HCT116 (cell line): Measurements from ENCODE around the gene ADIPOQ. TPM values are rescaled to one million over a fixed set of nuclear protein-coding genes. Genes with fewer than 3 reads are reported as not detected.

ENCODE experiments used
- ATAC-seq: fragments of 200-7000 bp; cut with Tn5 transposase; 2 replicates; pipeline ENCODE4 v1.9.1; 2020; ENCODE audit warnings: mild to moderate bottlenecking, moderate library complexity
- BruUV-seq: library from RNA; stranded (reverse); fragments of 400-500 nt; replicated peaks from 2 replicates; lab custom pipeline; 2021; lab: Mats Ljungman, UMichigan
- CTCF ChIA-PET: fragments of 300-600 bp; sonication (Branson Sonifier 250); formaldehyde crosslinking; loops from one replicate; lab custom pipeline; 2021; ENCODE audit warnings: antibody characterized with exemption; lab: Charles Lee
- POLR2A ChIA-PET: fragments of 300-600, 350-600 bp; sonication (Branson Sonifier 250); formaldehyde crosslinking; loops from one replicate; lab custom pipeline; 2021; ENCODE audit warnings: antibody characterized with exemption; lab: Charles Lee
- RAD21 ChIA-PET, 2 experiments: fragments of 300-600 bp; sonication (Branson Sonifier 250); formaldehyde crosslinking; loops; one replicate each; lab custom pipeline; 2023; ENCODE audit warnings: low total read pairs in 2 of 2; ENCODE audit not compliant: uncharacterized antibody in 2 of 2, unreplicated experiment in 2 of 2, low non-redundant PET in 1 of 2; lab: Charles Lee
- DNase-seq: peaks from one replicate; pipeline ENCODE4 v3.0.0-alpha.2; 2010; ENCODE audit warnings: low read depth, low spot score
- H2AFZ ChIP-seq: fragments of 200-600 bp; shearing (Covaris generic), sonication (generic); 2 replicates; pipeline ENCODE4 v1.6.1; 2017; ENCODE audit warnings: low read depth, mixed run types, mixed read lengths, antibody characterized with exemption, low read length; ENCODE audit not compliant: poor library complexity, severe bottlenecking
- H3K27ac ChIP-seq: 2 replicates; pipeline ENCODE4 v1.5.1; 2012; ENCODE audit warnings: low read depth, low read length
- H3K27me3 ChIP-seq: fragments of 200-600 bp; sonication (generic); 2 replicates; pipeline ENCODE4 v1.6.1; 2016; ENCODE audit warnings: mixed run types, low read length, mixed read lengths; ENCODE audit not compliant: insufficient read depth
- H3K36me3 ChIP-seq, 2 experiments: fragments of 200-500 bp in 1 of 2; fragments of 200-600 bp in 1 of 2; sonication (Bioruptor generic) in 1 of 2; sonication (generic) in 1 of 2; 2 replicates each; pipeline versions ENCODE4 v1.5.1 to v1.6.1; 2014 to 2016; ENCODE audit warnings: low read length in 2 of 2, inconsistent platforms in 1 of 2, mixed read lengths in 1 of 2, mixed run types in 1 of 2; ENCODE audit not compliant: insufficient read depth in 2 of 2, control insufficient read depth in 1 of 2
- H3K4me1 ChIP-seq, 2 experiments: fragments of 200-600 bp in 1 of 2; sonication (generic) in 1 of 2; 2 replicates each; pipeline versions ENCODE4 v1.5.1 to v1.6.1; 2012 to 2017; ENCODE audit warnings: low read length in 2 of 2, inconsistent platforms in 1 of 2, mild to moderate bottlenecking in 1 of 2, mixed read lengths in 1 of 2, mixed run types in 1 of 2, moderate library complexity in 1 of 2; ENCODE audit not compliant: insufficient read depth in 2 of 2, control insufficient read depth in 1 of 2
- H3K4me2 ChIP-seq: fragments of 200-600 bp; sonication (generic); 2 replicates; pipeline ENCODE4 v1.6.1; 2017; ENCODE audit warnings: mixed run types, low read length, mixed read lengths
- H3K4me3 ChIP-seq, 2 experiments: fragments of 200-600 bp in 1 of 2; sonication (generic) in 1 of 2; replicated peaks in 1 of 2; 2 replicates each; pipeline ENCODE4 v1.5.1; 2011 to 2016; ENCODE audit warnings: low read length in 2 of 2, control low read depth in 1 of 2, low read depth in 1 of 2, mild to moderate bottlenecking in 1 of 2, mixed read lengths in 1 of 2, mixed run types in 1 of 2
- H3K79me2 ChIP-seq: fragments of 200-600 bp; sonication (generic); 2 replicates; pipeline ENCODE4 v1.6.1; 2017; ENCODE audit warnings: mild to moderate bottlenecking, mixed run types, low read length, moderate library complexity, mixed read lengths; ENCODE audit not compliant: insufficient read depth
- H3K9ac ChIP-seq: fragments of 200-600 bp; sonication (generic); 2 replicates; pipeline ENCODE4 v1.6.1; 2016; ENCODE audit warnings: low read length, mixed read lengths
- H3K9me2 ChIP-seq: fragments of 200-600 bp; sonication (generic), shearing (Covaris generic); 2 replicates; pipeline ENCODE4 v1.6.1; 2017; ENCODE audit warnings: mixed run types, mild to moderate bottlenecking, moderate library complexity; ENCODE audit not compliant: insufficient read depth
- H3K9me3 ChIP-seq, 2 experiments: fragments of 200-500 bp in 1 of 2; fragments of 200-600 bp in 1 of 2; sonication (Bioruptor generic) in 1 of 2; sonication (generic) in 1 of 2; 2 replicates each; pipeline ENCODE4 v1.6.1; 2014 to 2017; ENCODE audit warnings: low read length in 2 of 2, mixed read lengths in 2 of 2, inconsistent platforms in 1 of 2, low read depth in 1 of 2, mild to moderate bottlenecking in 1 of 2, mixed run types in 1 of 2, moderate library complexity in 1 of 2; ENCODE audit not compliant: control insufficient read depth in 1 of 2, insufficient read depth in 1 of 2
- H4K20me1 ChIP-seq: fragments of 200-600 bp; sonication (generic), shearing (Covaris generic); 2 replicates; pipeline ENCODE4 v1.6.1; 2017; ENCODE audit warnings: mixed run types, mild to moderate bottlenecking, moderate library complexity; ENCODE audit not compliant: insufficient read depth
- ATF3 ChIP-seq: IDR thresholded peaks from 2 replicates; pipeline ENCODE4 v1.6.1; 2012
- CBX3 ChIP-seq: IDR thresholded peaks from 2 replicates; pipeline ENCODE4 v1.6.1; 2012; ENCODE audit warnings: low read depth
- CEBPB ChIP-seq: IDR thresholded peaks from 2 replicates; pipeline ENCODE4 v1.6.1; 2012; ENCODE audit warnings: low read depth
- EGR1 ChIP-seq: IDR thresholded peaks from 2 replicates; pipeline ENCODE4 v1.6.1; 2012; ENCODE audit warnings: low read depth
- ELF1 ChIP-seq: IDR thresholded peaks from 2 replicates; pipeline ENCODE4 v1.6.1; 2012; ENCODE audit warnings: low read depth, borderline replicate concordance
- EZH2 ChIP-seq: fragments of 200-600 bp; sonication (generic); IDR thresholded peaks from 2 replicates; pipeline ENCODE4 v1.6.1; 2017; ENCODE audit warnings: antibody characterized with exemption, mixed run types
- EZH2phosphoT487 ChIP-seq: fragments of 200-600 bp; IDR thresholded peaks from 2 replicates; pipeline ENCODE4 v1.6.1; 2018; ENCODE audit warnings: antibody characterized with exemption, borderline replicate concordance
- JUND ChIP-seq: IDR thresholded peaks from 2 replicates; pipeline ENCODE4 v1.6.1; 2012
- POLR2A ChIP-seq: IDR thresholded peaks from 2 replicates; pipeline ENCODE4 v1.7.0; 2011; ENCODE audit warnings: borderline replicate concordance; ENCODE audit not compliant: insufficient read depth, insufficient read length; ENCODE audit errors: extremely low read depth
- POLR2AphosphoS5 ChIP-seq: IDR thresholded peaks from 2 replicates; pipeline ENCODE4 v1.6.1; 2011; ENCODE audit warnings: mild to moderate bottlenecking, low read depth, low read length, moderate library complexity
- RAD21 ChIP-seq: IDR thresholded peaks from 2 replicates; pipeline ENCODE4 v1.6.1; 2012; ENCODE audit warnings: low read depth, mild to moderate bottlenecking
- SIN3A ChIP-seq: IDR thresholded peaks from 2 replicates; pipeline ENCODE4 v1.6.1; 2012; ENCODE audit warnings: low read depth
- SP1 ChIP-seq: IDR thresholded peaks from 2 replicates; pipeline ENCODE4 v1.6.1; 2012; ENCODE audit warnings: low read depth
- SRF ChIP-seq: IDR thresholded peaks from 2 replicates; pipeline ENCODE4 v1.6.1; 2012; ENCODE audit warnings: low read depth
- YY1 ChIP-seq: IDR thresholded peaks from 2 replicates; pipeline ENCODE4 v1.6.1; 2011; ENCODE audit warnings: low read length, low read depth, moderate library complexity, mild to moderate bottlenecking; ENCODE audit not compliant: insufficient replicate concordance; ENCODE audit errors: extremely low read depth
- ZFX ChIP-seq: fragments of 450-650 bp; IDR thresholded peaks from 2 replicates; pipeline ENCODE4 v1.6.1; 2017
- ZNF274 ChIP-seq: fragments of 200-500 bp; sonication (Bioruptor generic); IDR thresholded peaks from 2 replicates; pipeline ENCODE4 v1.6.1; 2014; ENCODE audit warnings: mild to moderate bottlenecking, low read depth, low read length, inconsistent platforms
- intact Hi-C: fragments of 100-400 bp; cut with micrococcal nuclease; formaldehyde crosslinking; loops from 2 replicates; pipeline ENCODE4 v1.10.0; 2022
- total RNA-seq: library from RNA; stranded (reverse); gene quantifications from one replicate; pipeline ENCODE4 v1.2.1, GENCODE V29; 2021; ENCODE audit not compliant: unreplicated experiment
- TF ChIP-seq, protein P1 (sequence below): IDR thresholded peaks from 2 replicates; pipeline ENCODE4 v1.6.1; 2011; ENCODE audit warnings: mild to moderate bottlenecking, low read length, moderate library complexity; ENCODE audit not compliant: insufficient replicate concordance; ENCODE audit errors: extremely low read depth
- TF ChIP-seq, protein P2 (sequence below), 3 experiments: fragments of 200-600 bp in 1 of 3; sonication (generic) in 1 of 3; IDR thresholded peaks in 2 of 3; conservative IDR thresholded peaks in 1 of 3; 2 replicates each; pipeline ENCODE4 v1.5.1; 2012 to 2017; ENCODE audit warnings: low read depth in 2 of 3, low read length in 2 of 3, antibody characterized with exemption in 1 of 3, borderline replicate concordance in 1 of 3, control low read depth in 1 of 3, mild to moderate bottlenecking in 1 of 3, mixed read lengths in 1 of 3, mixed run types in 1 of 3, moderate library complexity in 1 of 3; ENCODE audit not compliant: insufficient read depth in 1 of 3
- TF ChIP-seq, protein P3 (sequence below): IDR thresholded peaks from 2 replicates; pipeline ENCODE4 v1.6.1; 2012; ENCODE audit warnings: low read depth

The ADIPOQ gene
- total RNA-seq, 1 experiment from 2014 or later, result not detected

DNA sequence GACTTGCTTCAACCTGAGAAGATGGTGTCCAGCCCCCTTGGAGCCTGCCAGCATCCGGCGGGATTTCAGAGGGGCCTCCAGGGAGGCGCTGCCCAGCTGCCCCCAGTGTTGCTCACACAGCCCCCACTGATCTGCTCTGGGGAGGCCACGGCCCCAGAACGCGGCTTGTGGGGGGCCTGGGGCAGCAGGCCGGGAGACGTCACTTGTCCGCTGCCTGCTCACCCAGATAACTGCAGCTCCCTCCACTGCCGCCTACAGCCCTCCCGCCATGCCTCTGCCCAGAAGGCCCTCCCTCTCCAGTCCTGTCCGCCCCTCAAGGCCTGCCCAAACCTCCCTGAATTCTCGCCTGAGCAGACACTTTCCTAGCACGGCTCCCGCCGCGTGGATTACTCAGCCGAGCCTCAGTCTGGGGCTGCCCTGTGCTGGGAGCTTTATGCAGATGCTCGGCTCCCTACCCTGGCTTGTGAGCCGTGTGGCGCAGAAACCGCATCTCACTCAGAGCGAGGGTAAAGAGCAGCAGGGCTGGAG is 17.2 kb upstream of the ADIPOQ start:
- Histone ChIP-seq H3K27ac (no peak overlapping the region), H3K27me3 (peaks cover 9% of the 10 kb centered on the region), H3K9me2 (no peaks in the 10 kb centered on the region), H3K9me3 (no peaks in the 10 kb centered on the region), H3K36me3 (no peaks in the 10 kb centered on the region), H3K4me1 (peaks cover 4 to 14% of the 10 kb centered on the region in 2 experiments; a peak in 2 of 4 replicates), H2AFZ (no peak overlapping the region), H4K20me1 (no peaks in the 10 kb centered on the region), H3K9ac (no peak overlapping the region), H3K79me2 (no peaks in the 10 kb centered on the region; the same call in 1 of the 2 replicates), H3K4me3 (no peak overlapping the region), H3K4me2 (no peak overlapping the region)
- CTCF ChIA-PET, result no interaction called here
- no TSS peak for BruUV-seq
- POLR2A ChIA-PET, result no interaction called here
- intact Hi-C loops, result loop anchor here (10.0 kb wide), 3 partner anchors 241 to 841 kb away; no protein-coding TSS in a partner anchor
- TF ChIP-seq, protein P1, sequence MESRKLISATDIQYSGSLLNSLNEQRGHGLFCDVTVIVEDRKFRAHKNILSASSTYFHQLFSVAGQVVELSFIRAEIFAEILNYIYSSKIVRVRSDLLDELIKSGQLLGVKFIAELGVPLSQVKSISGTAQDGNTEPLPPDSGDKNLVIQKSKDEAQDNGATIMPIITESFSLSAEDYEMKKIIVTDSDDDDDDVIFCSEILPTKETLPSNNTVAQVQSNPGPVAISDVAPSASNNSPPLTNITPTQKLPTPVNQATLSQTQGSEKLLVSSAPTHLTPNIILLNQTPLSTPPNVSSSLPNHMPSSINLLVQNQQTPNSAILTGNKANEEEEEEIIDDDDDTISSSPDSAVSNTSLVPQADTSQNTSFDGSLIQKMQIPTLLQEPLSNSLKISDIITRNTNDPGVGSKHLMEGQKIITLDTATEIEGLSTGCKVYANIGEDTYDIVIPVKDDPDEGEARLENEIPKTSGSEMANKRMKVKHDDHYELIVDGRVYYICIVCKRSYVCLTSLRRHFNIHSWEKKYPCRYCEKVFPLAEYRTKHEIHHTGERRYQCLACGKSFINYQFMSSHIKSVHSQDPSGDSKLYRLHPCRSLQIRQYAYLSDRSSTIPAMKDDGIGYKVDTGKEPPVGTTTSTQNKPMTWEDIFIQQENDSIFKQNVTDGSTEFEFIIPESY, result no peak
- TF ChIP-seq EZH2, result no peak
- no peak for TF ChIP-seq ZFX
- no peak for TF ChIP-seq CEBPB
- no peak for TF ChIP-seq JUND
- TF ChIP-seq ELF1, result no peak
- TF ChIP-seq POLR2A, result no peak
- no peak for TF ChIP-seq POLR2AphosphoS5
- no peak for TF ChIP-seq YY1
- TF ChIP-seq SIN3A, result no peak
- TF ChIP-seq ZNF274, result no peak
- TF ChIP-seq CBX3, result no peak
- no peak for TF ChIP-seq RAD21
- no peak for TF ChIP-seq ATF3
- no peak for TF ChIP-seq EZH2phosphoT487
- TF ChIP-seq, protein P2, sequence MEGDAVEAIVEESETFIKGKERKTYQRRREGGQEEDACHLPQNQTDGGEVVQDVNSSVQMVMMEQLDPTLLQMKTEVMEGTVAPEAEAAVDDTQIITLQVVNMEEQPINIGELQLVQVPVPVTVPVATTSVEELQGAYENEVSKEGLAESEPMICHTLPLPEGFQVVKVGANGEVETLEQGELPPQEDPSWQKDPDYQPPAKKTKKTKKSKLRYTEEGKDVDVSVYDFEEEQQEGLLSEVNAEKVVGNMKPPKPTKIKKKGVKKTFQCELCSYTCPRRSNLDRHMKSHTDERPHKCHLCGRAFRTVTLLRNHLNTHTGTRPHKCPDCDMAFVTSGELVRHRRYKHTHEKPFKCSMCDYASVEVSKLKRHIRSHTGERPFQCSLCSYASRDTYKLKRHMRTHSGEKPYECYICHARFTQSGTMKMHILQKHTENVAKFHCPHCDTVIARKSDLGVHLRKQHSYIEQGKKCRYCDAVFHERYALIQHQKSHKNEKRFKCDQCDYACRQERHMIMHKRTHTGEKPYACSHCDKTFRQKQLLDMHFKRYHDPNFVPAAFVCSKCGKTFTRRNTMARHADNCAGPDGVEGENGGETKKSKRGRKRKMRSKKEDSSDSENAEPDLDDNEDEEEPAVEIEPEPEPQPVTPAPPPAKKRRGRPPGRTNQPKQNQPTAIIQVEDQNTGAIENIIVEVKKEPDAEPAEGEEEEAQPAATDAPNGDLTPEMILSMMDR (IDR thresholded peaks at IDR 0.05 in 2 of 3, conservative IDR thresholded peaks at IDR 0.05 in 1 of 3; ENCODE audit: borderline replicate concordance in 1 of 3, insufficient read depth in 1 of 3, low read depth in 2 of 3, low read length in 2 of 3), result no peak
- TF ChIP-seq EGR1, result no peak
- TF ChIP-seq, protein P3, sequence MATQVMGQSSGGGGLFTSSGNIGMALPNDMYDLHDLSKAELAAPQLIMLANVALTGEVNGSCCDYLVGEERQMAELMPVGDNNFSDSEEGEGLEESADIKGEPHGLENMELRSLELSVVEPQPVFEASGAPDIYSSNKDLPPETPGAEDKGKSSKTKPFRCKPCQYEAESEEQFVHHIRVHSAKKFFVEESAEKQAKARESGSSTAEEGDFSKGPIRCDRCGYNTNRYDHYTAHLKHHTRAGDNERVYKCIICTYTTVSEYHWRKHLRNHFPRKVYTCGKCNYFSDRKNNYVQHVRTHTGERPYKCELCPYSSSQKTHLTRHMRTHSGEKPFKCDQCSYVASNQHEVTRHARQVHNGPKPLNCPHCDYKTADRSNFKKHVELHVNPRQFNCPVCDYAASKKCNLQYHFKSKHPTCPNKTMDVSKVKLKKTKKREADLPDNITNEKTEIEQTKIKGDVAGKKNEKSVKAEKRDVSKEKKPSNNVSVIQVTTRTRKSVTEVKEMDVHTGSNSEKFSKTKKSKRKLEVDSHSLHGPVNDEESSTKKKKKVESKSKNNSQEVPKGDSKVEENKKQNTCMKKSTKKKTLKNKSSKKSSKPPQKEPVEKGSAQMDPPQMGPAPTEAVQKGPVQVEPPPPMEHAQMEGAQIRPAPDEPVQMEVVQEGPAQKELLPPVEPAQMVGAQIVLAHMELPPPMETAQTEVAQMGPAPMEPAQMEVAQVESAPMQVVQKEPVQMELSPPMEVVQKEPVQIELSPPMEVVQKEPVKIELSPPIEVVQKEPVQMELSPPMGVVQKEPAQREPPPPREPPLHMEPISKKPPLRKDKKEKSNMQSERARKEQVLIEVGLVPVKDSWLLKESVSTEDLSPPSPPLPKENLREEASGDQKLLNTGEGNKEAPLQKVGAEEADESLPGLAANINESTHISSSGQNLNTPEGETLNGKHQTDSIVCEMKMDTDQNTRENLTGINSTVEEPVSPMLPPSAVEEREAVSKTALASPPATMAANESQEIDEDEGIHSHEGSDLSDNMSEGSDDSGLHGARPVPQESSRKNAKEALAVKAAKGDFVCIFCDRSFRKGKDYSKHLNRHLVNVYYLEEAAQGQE, result no peak
- TF ChIP-seq SRF, result no peak
- no peak for TF ChIP-seq SP1
- DNase-seq (no peak), ATAC-seq (no peak)
- RAD21 ChIA-PET, result no interaction called here
